ENCODE data around the gene PDYN.

PDYN gene

DNA sequence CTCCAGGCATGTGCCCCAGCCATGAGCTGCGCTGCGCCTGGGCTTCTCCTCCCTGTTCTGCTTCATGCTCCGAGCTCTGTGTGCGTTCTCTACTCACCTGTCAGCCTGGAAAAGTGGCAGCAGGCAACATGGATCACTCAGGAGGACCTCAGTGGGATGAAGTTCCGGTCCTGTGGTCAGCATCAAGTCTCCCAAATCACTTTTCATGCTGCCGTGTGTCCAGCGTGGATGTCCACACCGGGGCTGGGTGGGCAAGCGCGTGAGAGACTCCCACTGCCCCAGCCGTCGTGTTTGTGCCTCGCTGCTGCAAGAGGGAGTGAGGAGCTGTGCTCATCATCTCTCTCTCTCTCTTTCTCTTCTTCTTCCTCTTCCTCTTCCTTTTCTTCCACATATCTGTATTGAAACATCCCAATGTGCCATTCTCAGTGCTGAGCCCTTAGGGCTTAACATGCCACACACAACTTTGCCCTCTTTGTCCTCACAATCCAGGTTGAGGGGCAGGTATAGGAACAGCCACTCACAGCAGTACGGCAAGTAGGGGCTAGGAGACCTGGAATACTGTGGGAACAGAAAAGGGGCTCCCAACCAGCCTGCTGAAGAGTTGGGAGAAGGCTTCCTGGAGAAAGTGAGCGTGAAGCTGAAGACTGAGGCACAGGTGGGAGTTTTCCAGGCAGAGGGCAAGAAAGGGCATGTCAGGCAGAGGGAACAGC, 3.8 kb upstream of the PDYN start:
- no peak overlapping the region for H3K4me3 ChIP-seq
- H3K27ac ChIP-seq: no peak overlapping the region

DNA sequence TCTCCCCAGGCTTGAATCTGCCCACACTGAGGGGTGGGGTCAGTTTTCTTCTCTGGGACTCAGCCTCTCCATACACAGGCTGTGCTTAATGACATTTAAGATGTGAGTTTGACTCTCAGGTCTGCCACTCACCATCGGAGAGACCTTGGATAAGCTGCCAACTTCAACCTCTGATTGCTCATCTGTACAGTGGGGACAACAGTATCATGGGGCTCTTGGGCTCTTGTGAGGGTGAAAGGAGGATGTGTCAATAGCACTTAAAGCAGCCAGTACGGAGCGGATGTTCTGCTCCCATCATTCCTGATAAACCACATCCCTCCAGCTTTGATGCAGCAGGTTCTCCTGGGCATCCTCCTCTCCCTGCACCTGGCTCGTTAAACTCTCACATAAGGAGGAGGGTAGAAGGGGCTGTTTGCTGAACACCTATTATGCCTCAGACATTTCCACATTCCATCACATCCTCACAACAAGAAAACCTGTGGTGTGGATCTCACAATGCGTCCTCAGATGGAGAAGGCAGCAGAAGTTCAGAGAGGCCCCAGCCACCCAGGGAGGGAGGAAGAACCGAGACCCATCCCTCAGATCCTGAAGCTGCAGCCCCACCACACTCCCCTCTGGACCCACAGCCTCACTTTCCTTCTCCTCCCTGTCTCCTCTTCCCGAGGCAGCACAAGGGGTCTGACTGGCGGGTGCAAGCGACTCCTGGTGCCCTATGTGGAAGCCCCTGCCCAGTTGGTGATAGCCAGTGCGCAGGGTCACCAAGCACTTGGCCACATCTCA, 1.9 kb upstream of the PDYN start:
- Histone ChIP-seq H3K4me3 (no peak overlapping the region), H3K27ac (no peak overlapping the region)

DNA sequence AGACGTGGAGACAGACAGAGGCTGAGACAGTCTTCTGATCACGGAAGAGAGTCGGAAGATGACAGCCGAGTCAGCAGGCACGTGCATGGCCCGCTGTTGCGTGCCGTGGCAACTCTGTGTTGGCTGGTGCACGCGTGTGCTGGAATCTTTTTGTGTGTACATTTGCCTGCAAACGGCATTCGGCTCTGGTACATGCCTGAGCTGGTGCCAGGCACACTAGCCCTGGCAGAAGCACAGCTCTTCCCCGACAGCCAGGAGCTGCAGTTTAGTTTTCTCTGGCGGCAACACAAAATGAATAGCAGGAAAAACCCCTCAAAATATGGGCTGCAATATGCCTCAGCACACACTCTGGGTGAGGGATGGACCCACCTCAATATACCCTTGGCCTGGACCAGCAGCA, 769 bp upstream of the PDYN start:
- Histone ChIP-seq H3K27ac (no peak overlapping the region), H3K4me3 (no peak overlapping the region)

DNA sequence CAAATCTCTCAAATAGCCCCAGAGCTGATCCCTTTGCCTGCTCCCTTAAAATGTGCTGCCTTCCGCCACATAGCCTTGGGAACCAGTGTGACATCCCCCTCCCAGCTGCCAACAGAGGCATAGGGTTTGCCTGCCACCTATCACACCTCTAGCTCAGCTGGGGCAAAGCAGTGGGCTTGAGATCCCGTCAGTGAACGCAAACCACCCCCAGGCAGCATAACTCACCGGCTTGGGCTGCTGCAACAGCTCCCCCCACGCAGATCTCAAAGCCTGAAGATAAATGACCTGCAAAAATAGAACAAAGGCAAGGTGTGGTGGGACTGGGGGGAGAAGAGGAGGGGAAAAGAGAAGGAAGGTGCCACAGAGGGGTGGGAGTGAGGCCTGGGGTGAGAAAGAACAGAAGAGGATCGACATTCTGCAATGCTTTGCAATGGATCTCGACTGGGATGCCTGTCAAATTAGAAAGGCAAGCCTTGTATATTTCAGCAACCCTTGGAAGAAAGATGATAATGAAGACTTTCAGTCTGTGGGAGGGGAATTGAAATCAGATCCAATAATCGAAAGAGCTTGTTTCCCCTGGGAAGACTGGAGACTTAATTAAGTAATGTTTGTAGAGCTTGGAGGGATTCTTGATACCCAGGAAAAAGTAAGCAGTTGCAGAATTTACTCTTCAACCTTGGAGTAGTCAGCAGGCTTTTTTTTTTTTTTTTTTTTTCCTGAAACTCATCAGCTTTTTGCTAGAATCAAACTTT, 1.3 kb downstream of the PDYN start:
- Histone ChIP-seq H3K27ac (no peak overlapping the region), H3K4me3 (no peak overlapping the region)

GRCh38 chr20:1987826-1988225, 6.0 kb downstream of the PDYN start:
- no peak overlapping the region for H3K4me3 ChIP-seq
- H3K27ac ChIP-seq: no peak overlapping the region

- Histone ChIP-seq H3K27ac (no peak overlapping the region), H3K4me3 (no peak overlapping the region)
Observed at GRCh38 chr20:1983301-1983700, 10.6 kb downstream of the PDYN start.

DNA sequence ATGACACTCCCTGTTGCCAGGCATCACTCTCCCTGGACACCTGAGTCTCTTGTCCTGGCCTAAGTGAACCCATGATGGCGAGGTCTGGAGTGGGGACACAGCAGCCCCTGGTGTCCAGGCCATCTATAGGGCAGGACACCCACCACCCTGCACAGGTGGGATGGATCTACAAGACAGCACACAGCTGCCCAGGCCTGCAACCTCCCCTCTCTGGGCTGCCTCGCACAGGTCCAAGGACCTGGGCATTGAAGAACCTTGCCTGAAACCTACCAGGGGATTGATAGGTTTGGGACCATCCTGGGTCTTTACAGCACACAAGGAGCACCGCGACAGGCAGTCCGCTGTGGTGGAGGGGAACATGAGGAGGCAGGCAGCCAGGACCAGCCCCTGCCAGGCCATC, 11.2 kb downstream of the PDYN start:
- Histone ChIP-seq H3K27ac (no peak overlapping the region), H3K4me3 (no peak overlapping the region)

GRCh38 chr20:1979106-1979778, 14.6 kb downstream of the PDYN start:
- H3K4me3 ChIP-seq: no peak overlapping the region

DNA sequence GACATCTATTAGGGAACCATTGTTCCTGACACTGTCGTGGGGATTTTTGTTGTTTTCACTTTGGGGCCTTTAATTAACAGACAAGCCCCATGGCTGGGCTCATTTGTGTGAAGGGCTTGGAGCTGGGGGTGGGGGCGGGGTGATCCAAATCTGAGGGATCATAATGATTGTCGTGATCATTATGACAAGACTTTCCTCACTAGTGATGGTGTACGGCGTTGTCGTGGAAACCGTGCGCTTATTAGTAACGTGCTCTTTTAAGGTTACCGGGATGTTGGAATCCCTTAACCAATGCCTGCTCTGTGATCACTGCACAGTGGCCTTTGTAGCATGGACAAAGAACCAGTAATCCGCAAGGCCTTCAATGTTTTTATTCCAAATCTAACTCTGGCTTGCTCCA, 18.6 kb downstream of the PDYN start:
- no peak overlapping the region for H3K4me3 ChIP-seq
- H3K27ac ChIP-seq: no peak overlapping the region

More at GRCh38 chr20:1979106-1979778, 14.6 kb downstream of the PDYN start:
- no peak overlapping the region for H3K27ac ChIP-seq

DNA sequence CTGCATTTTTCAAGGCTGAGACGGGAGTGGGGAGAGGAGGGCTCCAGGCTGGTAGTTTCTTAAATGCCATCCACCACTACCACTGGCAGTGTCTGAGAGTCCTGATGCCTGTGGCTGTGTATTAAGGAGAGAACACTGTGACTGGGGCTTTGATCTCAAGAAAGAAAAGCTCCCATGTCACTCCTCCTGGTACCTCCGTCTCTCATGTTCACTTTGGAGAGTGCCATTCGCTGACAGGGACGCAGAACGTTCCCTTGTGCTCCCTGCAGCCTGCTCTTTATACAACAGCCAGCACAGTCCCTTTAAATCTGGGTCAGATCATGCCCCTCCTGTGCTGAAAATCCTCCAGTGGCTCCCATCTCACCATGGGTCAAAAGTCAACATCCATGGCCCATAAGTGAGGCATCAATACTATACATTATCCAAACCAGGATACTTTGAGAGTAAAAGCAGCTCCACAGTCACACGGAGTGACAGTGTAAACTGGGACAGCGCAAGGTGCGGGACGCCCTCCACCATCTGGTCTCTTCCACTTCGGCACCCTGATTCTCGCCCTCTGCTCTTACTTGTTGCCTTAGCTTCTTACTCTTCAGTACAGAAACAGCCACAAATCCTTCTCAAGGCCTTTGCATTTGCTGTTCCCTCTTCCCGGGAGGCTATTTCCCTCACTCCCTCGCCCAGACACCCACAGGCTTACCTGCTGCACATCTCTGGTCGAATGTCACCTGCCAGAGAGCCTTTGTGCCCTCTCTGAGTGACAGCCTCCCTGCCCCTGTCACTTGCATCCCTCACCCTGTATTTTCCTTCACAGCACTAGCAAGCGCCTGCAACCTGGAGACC, 20.0 kb downstream of the PDYN start:
- Histone ChIP-seq H3K4me3 (no peak overlapping the region), H3K27ac (no peak overlapping the region)

GRCh38 chr20:1971893-1972586, 21.8 kb downstream of the PDYN start:
- Histone ChIP-seq H3K27ac (no peak overlapping the region), H3K4me3 (no peak overlapping the region)

GRCh38 chr20:1968964-1969363, 24.9 kb downstream of the PDYN start:
- H3K4me3 ChIP-seq: no peak overlapping the region
- no peak overlapping the region for H3K27ac ChIP-seq

DNA sequence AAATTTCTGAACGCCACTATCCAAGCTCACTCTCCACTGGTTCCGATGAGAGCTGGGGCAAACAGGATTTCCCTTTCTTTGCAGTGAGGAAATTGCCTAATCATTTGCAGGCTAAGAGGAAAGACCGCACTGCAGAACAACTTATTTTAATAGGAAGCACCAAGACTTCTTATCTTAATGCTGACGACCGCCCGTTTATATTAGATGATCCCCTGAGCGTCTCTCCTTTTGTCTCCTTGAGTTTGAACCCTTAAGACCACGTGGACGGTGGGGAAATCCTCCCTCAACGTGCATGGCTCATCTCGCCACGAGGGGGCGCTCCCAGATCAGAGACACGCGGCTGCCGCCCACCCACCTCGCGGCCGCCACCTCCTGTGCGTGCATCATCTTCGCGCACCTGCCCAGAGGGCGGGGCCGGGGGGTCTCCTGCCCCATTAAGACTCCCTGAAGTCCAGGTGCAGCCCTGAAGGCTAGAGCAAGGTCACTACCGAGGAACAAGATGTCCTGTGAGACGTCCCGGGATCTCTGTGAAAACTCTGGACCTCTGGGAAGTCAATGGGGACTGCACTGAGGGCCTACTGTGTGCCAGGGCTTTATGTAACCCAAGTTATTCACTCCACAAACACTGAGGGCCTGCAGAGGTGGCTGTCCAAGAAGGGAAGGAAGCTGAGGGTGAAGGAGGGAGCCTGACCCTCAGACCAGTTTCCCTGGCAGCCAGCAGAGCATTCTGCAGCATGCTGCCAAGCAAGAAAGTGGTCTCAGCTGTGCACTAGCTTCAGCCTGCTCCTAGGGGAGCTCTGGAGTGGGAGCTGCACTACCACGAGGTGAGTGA, 28.1 kb downstream of the PDYN start:
- Histone ChIP-seq H3K27ac (peak overlapping the region in 3 of 21 experiments; percentile 8 to 51 (median 40)), H3K4me3 (peak overlapping the region in 2 of 7 experiments; percentile 11 to 13)

- Histone ChIP-seq H3K4me3 (peak overlapping the region in 1 of 7 experiments; percentile 11), H3K27ac (peak overlapping the region in 3 of 21 experiments; percentile 40 to 51 (median 42))
Observed at GRCh38 chr20:1964659-1965405, 29.0 kb downstream of the PDYN start.

DNA sequence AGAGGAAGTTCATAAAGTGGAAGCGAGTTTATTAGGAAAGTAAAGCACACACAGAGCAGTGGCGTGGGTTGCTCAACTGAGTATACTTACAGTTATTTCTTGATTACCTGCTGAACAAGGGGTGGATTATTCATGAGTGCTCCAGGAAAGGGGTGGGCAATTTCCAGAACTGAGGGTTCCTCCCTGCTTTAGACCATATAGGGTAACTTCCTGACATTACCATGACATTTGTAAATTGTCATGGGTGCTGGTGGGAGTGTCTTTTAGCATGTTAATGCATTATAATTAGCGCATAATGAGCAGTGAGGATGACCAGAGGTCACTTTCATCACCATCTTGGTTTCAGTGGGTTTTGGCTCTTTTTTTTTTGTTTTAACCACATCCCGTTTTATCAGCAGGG, 29.8 kb downstream of the PDYN start:
- Histone ChIP-seq H3K4me3 (no peak overlapping the region), H3K27ac (peak overlapping the region in 1 of 21 experiments; percentile 42)

- Histone ChIP-seq H3K4me3 (no peak overlapping the region), H3K27ac (no peak overlapping the region)
Observed at GRCh38 chr20:1961374-1961773, 32.5 kb downstream of the PDYN start.

- no peak overlapping the region for H3K27ac ChIP-seq
Observed at GRCh38 chr20:1959156-1959555, 34.7 kb downstream of the PDYN start.

More at GRCh38 chr20:1959156-1959555, 34.7 kb downstream of the PDYN start:
- H3K4me3 ChIP-seq: no peak overlapping the region
